A549 (cell line): Measurements from ENCODE around the gene MROH9.

Source experiments
- FOSB ChIP-seq: fragments of 250-450 bp; sonication (Bioruptor Pico); IDR thresholded peaks from 2 replicates; pipeline ENCODE4 v1.5.0; 2020; ENCODE audit warnings: mild to moderate bottlenecking, moderate library complexity
- HOXB13 ChIP-seq: fragments of 250-450 bp; sonication (Bioruptor Pico); IDR thresholded peaks from 2 replicates; pipeline ENCODE4 v1.5.0; 2020; ENCODE audit warnings: low read depth, mild to moderate bottlenecking, moderate library complexity
- MAZ ChIP-seq: fragments of 150-350 bp; IDR thresholded peaks from 2 replicates; pipeline ENCODE4 v1.6.1; 2014; ENCODE audit warnings: antibody characterized with exemption, low read depth, low read length, borderline replicate concordance
- REST ChIP-seq: fragments of 200-600 bp; sonication (generic); IDR thresholded peaks from 2 replicates; pipeline ENCODE4 v1.6.1; 2016; ENCODE audit warnings: antibody characterized with exemption, mild to moderate bottlenecking, moderate library complexity

- TF ChIP-seq MAZ, result no peak
- no peak for TF ChIP-seq HOXB13 (CRISPR knock-in tag)
- no peak for TF ChIP-seq FOSB (CRISPR knock-in tag)
- TF ChIP-seq REST, result no peak
Observed at GRCh38 chr1:171017426-171017825, 82.1 kb downstream of the MROH9 start.
